OCI-LY3 (cell line): ENCODE data around the gene FOXA1.

Source experiments
- H2AFZ ChIP-seq: fragments of 200-600, 300-600 bp; shearing (Covaris generic); 2 replicates; pipeline ENCODE4 v1.6.0; 2014; ENCODE audit warnings: antibody characterized with exemption, low read depth, low read length
- H3K27ac ChIP-seq: fragments of 200-600, 300-600 bp; sonication (generic); 2 replicates; pipeline ENCODE4 v1.5.1; 2014; ENCODE audit warnings: mild to moderate bottlenecking, low read length, moderate library complexity, mixed read lengths
- H3K27me3 ChIP-seq: fragments of 200-600, 300-600 bp; sonication (generic); 2 replicates; pipeline ENCODE4 v1.6.1; 2014; ENCODE audit warnings: low read depth, low read length, mixed read lengths
- H3K36me3 ChIP-seq: fragments of 200-600, 300-600 bp; sonication (generic); replicated peaks from 2 replicates; pipeline ENCODE3; 2014; ENCODE audit warnings: low read depth, low read length, mixed read lengths
- H3K4me1 ChIP-seq: fragments of 300-600, 200-600 bp; sonication (generic); 2 replicates; pipeline ENCODE4 v1.6.1; 2014; ENCODE audit warnings: low read length, mixed read lengths
- H3K4me2 ChIP-seq: fragments of 200-600, 300-600 bp; sonication (generic); 2 replicates; pipeline ENCODE4 v1.6.1; 2014; ENCODE audit warnings: low read length, mixed read lengths
- H3K4me3 ChIP-seq: fragments of 300-600, 200-600 bp; sonication (generic); 2 replicates; pipeline ENCODE4 v1.5.1; 2014; ENCODE audit warnings: antibody characterized with exemption, mild to moderate bottlenecking, low read length, moderate library complexity
- H3K79me2 ChIP-seq: fragments of 300-600, 200-600 bp; shearing (Covaris generic); 2 replicates; pipeline ENCODE4 v1.6.1; 2014; ENCODE audit warnings: mild to moderate bottlenecking, low read length, mixed read lengths
- H3K9ac ChIP-seq: fragments of 300-600, 200-600 bp; shearing (Covaris generic); 2 replicates; pipeline ENCODE4 v1.6.0; 2014; ENCODE audit warnings: mild to moderate bottlenecking, low read length, moderate library complexity
- H3K9me3 ChIP-seq: fragments of 200-600, 300-600 bp; shearing (Covaris generic); 2 replicates; pipeline ENCODE4 v1.6.1; 2014; ENCODE audit warnings: low read length, mixed read lengths; ENCODE audit not compliant: insufficient read depth
- H4K20me1 ChIP-seq: fragments of 200-600, 300-600 bp; sonication (generic); 2 replicates; pipeline ENCODE4 v1.6.1; 2016; ENCODE audit warnings: low read length, mixed read lengths; ENCODE audit not compliant: insufficient read depth
- EZH2phosphoT487 ChIP-seq: fragments of 200-600 bp; shearing (Covaris generic); IDR thresholded peaks from 2 replicates; pipeline ENCODE4 v1.6.1; 2018; ENCODE audit warnings: antibody characterized with exemption, mixed run types, low read depth
- TF ChIP-seq, protein P1 (sequence below): fragments of 200-600, 300-600 bp; sonication (generic); IDR thresholded peaks from 2 replicates; pipeline ENCODE4 v1.5.1; 2014; ENCODE audit warnings: antibody characterized with exemption, low read length, low read depth

Gene FOXA1

GRCh38 chr14:37590428-37591139 is 4.5 kb downstream of the FOXA1 start:
- no peak for TF ChIP-seq EZH2phosphoT487
- TF ChIP-seq, protein P1, sequence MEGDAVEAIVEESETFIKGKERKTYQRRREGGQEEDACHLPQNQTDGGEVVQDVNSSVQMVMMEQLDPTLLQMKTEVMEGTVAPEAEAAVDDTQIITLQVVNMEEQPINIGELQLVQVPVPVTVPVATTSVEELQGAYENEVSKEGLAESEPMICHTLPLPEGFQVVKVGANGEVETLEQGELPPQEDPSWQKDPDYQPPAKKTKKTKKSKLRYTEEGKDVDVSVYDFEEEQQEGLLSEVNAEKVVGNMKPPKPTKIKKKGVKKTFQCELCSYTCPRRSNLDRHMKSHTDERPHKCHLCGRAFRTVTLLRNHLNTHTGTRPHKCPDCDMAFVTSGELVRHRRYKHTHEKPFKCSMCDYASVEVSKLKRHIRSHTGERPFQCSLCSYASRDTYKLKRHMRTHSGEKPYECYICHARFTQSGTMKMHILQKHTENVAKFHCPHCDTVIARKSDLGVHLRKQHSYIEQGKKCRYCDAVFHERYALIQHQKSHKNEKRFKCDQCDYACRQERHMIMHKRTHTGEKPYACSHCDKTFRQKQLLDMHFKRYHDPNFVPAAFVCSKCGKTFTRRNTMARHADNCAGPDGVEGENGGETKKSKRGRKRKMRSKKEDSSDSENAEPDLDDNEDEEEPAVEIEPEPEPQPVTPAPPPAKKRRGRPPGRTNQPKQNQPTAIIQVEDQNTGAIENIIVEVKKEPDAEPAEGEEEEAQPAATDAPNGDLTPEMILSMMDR = no peak
- no peak overlapping the region for H3K27ac ChIP-seq
- no peak overlapping the region for H3K4me2 ChIP-seq
- H3K4me3 ChIP-seq = no peak overlapping the region
- no peak overlapping the region for H3K9ac ChIP-seq
- no peaks in the 10 kb centered on the region for H3K27me3 ChIP-seq
- H3K36me3 ChIP-seq = no peaks in the 10 kb centered on the region
- H4K20me1 ChIP-seq = no peaks in the 10 kb centered on the region
- H3K9me3 ChIP-seq = no peaks in the 10 kb centered on the region
- no peaks in the 10 kb centered on the region for H3K79me2 ChIP-seq
- H2AFZ ChIP-seq = no peak overlapping the region
- H3K4me1 ChIP-seq = no peaks in the 10 kb centered on the region

DNA sequence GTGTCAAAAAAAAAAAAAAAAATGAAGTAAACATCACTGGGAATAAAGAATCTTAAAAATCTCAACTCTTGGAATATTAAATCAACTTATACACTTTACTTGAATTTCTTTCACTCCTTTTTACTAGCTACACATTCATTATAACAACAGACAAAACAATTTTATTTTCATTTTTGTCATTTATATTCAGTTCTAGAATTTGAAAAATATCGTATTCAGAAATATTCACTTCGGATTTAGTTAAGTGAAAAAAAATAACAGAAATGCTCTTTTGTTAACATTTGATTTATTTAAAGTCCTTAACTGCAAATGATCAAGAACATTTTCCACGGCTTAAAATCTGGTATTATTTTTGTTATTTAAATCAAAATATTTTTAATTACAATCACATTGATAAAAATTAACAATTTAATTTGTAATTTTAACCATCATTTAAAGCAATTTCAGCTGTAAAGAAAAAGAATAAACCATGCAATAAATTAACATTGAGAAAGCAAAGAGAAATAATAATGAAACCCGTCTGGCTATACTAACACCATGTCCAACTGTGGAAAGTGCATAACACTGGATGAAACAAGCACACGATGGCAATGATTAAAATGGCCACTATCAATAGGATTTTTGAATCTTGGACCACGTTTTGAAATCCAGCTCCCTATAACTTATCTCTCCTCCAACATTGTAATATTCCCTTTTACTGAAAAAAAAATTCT is 5.2 kb downstream of the FOXA1 start:
- no peak overlapping the region for H2AFZ ChIP-seq
- H3K4me3 ChIP-seq = no peak overlapping the region
- no peak overlapping the region for H3K27ac ChIP-seq
- H3K4me2 ChIP-seq = no peak overlapping the region
- no peak for TF ChIP-seq EZH2phosphoT487
- TF ChIP-seq, protein P1 = no peak
- H3K79me2 ChIP-seq = no peaks in the 10 kb centered on the region
- H3K9me3 ChIP-seq = no peaks in the 10 kb centered on the region
- no peaks in the 10 kb centered on the region for H4K20me1 ChIP-seq
- H3K9ac ChIP-seq = no peak overlapping the region
- H3K36me3 ChIP-seq = no peaks in the 10 kb centered on the region
- no peaks in the 10 kb centered on the region for H3K4me1 ChIP-seq
- H3K27me3 ChIP-seq = no peaks in the 10 kb centered on the region

DNA sequence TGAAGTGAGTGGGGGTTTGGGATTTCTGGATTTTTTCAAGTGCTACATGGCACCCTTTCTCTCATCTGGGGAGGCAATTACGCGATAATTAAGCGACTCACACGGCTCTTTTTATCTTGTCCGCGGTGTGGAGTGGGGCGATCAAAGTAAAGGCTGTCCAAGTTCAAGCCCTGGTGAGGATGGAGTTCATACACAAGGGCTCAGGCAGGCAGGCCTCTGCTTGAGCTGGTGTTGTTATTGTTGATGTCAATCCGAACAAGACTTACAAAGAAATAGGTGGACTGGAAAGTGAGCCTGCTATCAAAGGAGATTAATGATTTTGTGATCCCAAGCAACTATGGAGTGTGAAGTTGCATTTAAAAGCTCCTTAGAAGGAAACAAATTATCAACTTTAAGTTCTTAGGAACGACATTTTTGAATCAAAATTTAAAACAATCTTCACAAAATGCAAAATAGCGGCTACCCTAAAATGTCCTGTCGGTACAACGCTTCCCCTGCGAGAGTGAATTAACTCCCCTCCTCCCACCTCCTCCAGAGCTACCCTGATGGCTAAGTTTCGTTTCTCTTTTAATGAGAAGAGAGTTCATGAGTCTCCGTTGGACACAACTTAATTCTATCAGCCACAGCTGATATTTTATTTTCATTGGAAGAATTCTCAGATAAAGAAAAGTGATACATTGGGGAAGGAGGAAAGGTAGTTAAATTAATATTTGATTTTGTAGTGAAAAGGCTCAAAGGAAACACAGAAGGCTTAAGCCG is 5.9 kb downstream of the FOXA1 start:
- no peak overlapping the region for H3K9ac ChIP-seq
- H3K27me3 ChIP-seq = no peaks in the 10 kb centered on the region
- H3K4me1 ChIP-seq = no peaks in the 10 kb centered on the region
- no peak overlapping the region for H3K4me2 ChIP-seq
- no peaks in the 10 kb centered on the region for H3K9me3 ChIP-seq
- TF ChIP-seq EZH2phosphoT487 = no peak
- TF ChIP-seq, protein P1 = no peak
- H4K20me1 ChIP-seq = no peaks in the 10 kb centered on the region
- no peak overlapping the region for H3K4me3 ChIP-seq
- no peaks in the 10 kb centered on the region for H3K36me3 ChIP-seq
- no peak overlapping the region for H3K27ac ChIP-seq
- no peaks in the 10 kb centered on the region for H3K79me2 ChIP-seq
- no peak overlapping the region for H2AFZ ChIP-seq

DNA sequence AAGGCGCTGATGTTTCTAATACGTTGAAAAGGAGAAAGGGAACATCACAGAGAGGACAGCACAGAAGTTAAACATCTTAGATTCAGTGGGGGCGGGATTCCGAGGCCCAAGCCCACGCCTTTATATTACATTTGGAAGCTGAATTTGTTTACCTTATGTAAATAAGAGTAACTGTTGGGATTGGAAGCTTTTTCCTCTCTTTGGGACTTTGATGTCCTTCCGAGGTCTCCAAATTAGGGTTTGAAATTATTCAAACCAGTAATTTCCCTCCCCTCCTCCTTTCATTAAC is 6.4 kb downstream of the FOXA1 start:
- Histone ChIP-seq H3K27ac (no peak overlapping the region), H3K79me2 (no peaks in the 10 kb centered on the region), H4K20me1 (no peaks in the 10 kb centered on the region), H3K9me3 (no peaks in the 10 kb centered on the region), H2AFZ (no peak overlapping the region), H3K9ac (no peak overlapping the region), H3K36me3 (no peaks in the 10 kb centered on the region), H3K27me3 (no peaks in the 10 kb centered on the region), H3K4me1 (no peaks in the 10 kb centered on the region), H3K4me2 (no peak overlapping the region), H3K4me3 (no peak overlapping the region)
- TF ChIP-seq, protein P1 = no peak
- TF ChIP-seq EZH2phosphoT487 = no peak
